Coronary artery (tissue), 2 donors: ENCODE measurements around the gene EYA2.
A peak's percentile ranks its signal among the peaks of the same experiment; 100 is the strongest.

Source experiments
- DNase-seq: peaks from one replicate; pipeline ENCODE4 v3.0.0-alpha.2; 2017; ENCODE audit warnings: low spot score
- H3K27ac ChIP-seq, 2 donors: fragments of 200-600 bp; sonication (generic); one replicate each; pipeline ENCODE4 v1.5.1; 2016 to 2019
- H3K4me3 ChIP-seq: fragments of 200-600 bp; sonication (generic); 2 replicates; pipeline ENCODE4 v1.5.1; 2016; ENCODE audit warnings: mild to moderate bottlenecking, moderate library complexity
- TF ChIP-seq, protein P1 (sequence below): fragments of 200-600 bp; sonication (generic); IDR thresholded peaks from one replicate; pipeline ENCODE4 v1.5.1; 2019; ENCODE audit warnings: antibody characterized with exemption

EYA2 gene

DNA sequence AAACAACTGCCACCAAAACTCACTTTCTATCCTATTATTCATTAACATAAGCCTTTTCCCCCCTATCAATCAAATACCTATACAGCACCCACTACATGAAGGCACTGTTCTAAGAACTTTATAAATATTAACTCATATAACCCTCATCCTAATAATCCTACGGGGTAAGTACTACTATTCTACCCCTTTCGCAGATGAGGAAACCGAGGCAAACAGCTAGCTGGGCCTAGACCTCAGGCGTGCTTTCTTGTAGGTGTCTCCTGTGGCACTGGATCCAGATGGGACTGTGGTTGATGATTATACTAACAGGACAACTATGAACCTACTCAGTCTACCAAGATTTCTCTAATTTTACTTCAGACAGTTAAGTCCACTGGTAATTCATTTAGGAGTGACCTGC is 330.2 kb downstream of the EYA2 start:
- DNase-seq, result no peak
- H3K4me3 ChIP-seq, result no peak overlapping the region
- TF ChIP-seq, protein P1, sequence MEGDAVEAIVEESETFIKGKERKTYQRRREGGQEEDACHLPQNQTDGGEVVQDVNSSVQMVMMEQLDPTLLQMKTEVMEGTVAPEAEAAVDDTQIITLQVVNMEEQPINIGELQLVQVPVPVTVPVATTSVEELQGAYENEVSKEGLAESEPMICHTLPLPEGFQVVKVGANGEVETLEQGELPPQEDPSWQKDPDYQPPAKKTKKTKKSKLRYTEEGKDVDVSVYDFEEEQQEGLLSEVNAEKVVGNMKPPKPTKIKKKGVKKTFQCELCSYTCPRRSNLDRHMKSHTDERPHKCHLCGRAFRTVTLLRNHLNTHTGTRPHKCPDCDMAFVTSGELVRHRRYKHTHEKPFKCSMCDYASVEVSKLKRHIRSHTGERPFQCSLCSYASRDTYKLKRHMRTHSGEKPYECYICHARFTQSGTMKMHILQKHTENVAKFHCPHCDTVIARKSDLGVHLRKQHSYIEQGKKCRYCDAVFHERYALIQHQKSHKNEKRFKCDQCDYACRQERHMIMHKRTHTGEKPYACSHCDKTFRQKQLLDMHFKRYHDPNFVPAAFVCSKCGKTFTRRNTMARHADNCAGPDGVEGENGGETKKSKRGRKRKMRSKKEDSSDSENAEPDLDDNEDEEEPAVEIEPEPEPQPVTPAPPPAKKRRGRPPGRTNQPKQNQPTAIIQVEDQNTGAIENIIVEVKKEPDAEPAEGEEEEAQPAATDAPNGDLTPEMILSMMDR, result no peak
- no peak overlapping the region for H3K27ac ChIP-seq

DNA sequence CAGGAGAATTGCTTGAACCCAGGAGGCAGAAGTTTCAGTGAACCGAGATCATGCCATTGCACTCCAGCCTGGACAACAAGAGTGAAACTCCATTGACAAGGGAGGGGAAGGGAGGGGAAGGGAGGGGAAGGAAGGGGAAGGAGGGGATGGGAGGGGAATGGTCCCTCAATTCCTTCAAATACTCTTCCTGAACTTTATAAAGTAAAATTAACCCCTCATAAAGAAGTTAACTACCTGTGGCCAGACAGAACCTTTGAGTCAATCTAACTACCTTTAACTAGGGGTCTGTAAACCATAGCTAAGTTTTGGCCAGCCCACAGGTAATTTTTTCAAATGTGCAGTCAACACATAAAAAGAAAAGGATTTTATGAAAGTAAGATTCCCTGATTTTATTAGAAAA is 330.8 kb downstream of the EYA2 start:
- H3K4me3 ChIP-seq, result no peak overlapping the region
- no peak for DNase-seq
- H3K27ac ChIP-seq, result no peak overlapping the region
- TF ChIP-seq, protein P1, result no peak

DNA sequence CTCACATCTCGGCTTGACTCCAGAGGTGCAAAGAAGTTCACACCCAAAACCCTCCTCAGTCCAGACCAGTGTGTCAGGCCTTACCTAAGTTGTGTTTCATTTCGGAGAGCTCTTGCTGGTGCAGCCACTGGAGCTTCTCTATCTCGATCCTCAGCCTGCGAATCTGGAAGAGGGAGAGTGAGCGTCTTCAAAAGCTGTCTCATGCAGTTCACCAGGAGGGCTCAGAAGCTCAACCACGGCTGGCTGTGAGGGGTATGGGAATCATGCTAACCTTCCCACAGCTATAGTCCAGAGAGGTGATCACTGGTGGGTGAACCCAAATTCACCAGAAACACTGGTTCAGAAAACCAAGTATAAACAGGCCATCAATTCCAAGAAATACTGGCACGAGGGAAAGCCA is 332.5 kb downstream of the EYA2 start:
- no peak overlapping the region for H3K27ac ChIP-seq
- no peak for DNase-seq
- TF ChIP-seq, protein P1, result no peak

DNA sequence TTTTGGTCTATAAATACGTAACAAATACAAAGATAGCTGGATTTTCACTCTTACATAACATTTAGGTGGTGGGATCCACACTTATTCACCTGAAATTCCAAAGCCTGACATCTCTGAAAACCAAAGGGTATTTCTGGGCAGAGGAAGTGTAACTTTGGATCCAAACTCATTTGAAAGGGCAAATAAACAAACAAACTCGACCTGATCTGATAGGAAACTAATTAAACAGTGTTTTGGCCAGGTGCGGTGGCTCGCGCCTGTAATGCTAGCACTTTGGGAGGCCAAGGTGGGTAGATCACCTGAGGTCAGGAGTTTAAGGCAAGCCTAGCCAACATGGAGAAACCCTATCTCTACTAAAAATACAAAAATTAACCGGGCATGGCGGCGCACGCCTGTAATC is 332.9 kb downstream of the EYA2 start:
- Histone ChIP-seq H3K27ac (no peak overlapping the region), H3K4me3 (no peak overlapping the region)
- TF ChIP-seq, protein P1, result no peak
- DNase-seq, result no peak

More for the DNA sequence above, 332.5 kb downstream of the EYA2 start:
- H3K4me3 ChIP-seq, result no peak overlapping the region

DNA sequence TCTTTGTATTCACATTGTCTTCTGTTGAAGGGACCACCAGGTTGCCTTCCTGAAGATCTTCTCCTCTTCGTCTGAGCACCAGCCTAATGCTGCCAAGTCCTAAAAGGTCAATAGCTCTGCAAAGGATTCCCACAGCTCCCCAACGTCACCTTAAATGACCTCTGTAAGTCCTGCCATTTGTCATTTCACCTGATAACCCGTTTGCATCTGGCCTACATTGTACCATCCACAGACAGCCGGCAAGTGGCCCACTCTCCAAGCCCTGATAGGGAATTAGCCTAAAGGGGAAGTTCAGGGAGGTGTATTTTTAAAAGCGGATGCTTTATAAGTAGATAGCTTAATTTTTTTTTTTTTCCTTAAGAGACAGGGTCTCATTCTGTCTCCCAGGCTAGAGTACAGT is 334.0 kb downstream of the EYA2 start:
- DNase-seq, result no peak
- H3K4me3 ChIP-seq, result no peak overlapping the region
- H3K27ac ChIP-seq, result no peak overlapping the region
- TF ChIP-seq, protein P1, result no peak

DNA sequence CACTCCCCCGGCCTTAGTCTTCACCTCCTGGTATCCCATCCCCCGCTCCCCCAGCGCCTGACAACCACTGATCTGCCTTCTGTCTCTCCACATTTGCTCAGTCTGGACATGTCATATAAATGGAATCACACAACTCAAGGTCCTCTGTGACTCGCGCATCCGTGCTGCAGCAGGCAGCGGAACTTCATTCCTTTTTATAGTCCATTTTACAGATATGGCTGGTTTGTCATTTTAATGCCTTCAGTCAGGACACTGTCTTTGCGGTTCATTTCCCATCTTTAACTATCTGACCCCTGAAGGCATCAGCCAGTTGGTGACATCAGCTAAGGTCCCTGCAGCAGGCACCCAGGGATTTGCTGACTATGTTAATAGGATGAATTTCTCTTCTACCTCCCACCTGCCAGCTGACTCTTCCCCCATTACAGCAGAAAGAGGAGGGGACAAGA is 336.2 kb downstream of the EYA2 start:
- Histone ChIP-seq H3K27ac (peak overlapping the region in 1 of 2 donors; percentile 59), H3K4me3 (no peak overlapping the region)
- DNase-seq, result no peak
- TF ChIP-seq, protein P1, result no peak

DNA sequence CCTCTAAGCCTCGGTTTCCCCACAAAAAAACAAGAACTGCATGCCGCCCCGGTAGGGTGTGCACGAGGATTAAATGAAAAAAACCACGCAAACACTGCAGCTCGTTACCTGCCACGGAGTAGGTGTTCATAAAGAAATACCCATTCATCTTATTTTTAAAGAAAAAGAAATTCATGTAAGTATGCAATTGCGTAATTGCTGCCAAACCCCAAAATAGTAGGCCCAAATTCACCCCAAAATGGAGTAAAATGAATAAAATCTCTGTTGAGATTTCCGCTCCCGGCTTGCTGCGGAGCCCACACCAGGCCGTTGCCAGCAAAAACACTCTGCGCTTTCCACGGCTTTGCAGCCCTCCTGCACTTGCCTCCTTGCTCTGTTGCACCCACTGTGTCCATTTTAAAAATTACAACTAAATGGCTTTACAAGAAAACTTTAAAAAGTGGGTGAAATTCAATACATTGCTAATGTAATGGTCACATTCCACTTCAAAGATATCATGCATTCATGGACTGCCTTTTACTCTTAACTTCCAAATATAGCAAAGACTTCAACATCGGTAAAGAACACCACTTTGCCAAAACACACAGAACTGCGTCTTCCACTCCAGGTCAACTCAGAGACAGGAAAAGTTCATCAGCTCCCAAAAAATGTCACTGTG is 336.9 kb downstream of the EYA2 start:
- Histone ChIP-seq H3K27ac (peak overlapping the region in 1 of 2 donors; percentile 59), H3K4me3 (no peak overlapping the region)
- TF ChIP-seq, protein P1, result no peak
- DNase-seq, result no peak
